TTC549 (cell line): ENCODE results near the gene IL3RA.
"Not testable (repeated sequence)": the region's sequence is repeated elsewhere in the genome, so short reads cannot be mapped to it uniquely, and the experiment has no call there.

Source experiments
- FAIRE-seq: peaks from 2 replicates; lab custom pipeline; 2012; peaks lifted over from hg19 to GRCh38; lab: Jason Lieb, UNC

IL3RA gene

DNA sequence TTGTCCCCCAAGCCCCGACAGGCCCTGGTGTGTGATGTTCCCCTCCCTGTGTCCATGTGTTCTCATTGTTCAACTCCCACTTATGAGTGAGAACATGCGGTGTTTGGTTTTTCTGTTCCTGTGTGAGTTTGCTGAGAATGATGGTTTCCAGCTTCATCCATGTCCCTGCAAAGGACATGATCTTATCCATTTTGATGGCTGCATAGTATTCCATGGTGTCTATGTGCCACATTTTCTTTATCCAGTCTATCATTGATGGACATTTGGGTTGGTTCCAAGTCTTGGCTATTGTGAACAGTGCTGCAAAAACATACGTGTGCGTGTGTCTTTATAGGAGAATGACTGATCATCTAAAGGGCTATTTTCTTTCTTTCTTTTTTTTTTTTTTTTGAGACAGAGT lies 4.2 kb upstream of the IL3RA start:
- FAIRE-seq, result not testable (repeated sequence)

DNA sequence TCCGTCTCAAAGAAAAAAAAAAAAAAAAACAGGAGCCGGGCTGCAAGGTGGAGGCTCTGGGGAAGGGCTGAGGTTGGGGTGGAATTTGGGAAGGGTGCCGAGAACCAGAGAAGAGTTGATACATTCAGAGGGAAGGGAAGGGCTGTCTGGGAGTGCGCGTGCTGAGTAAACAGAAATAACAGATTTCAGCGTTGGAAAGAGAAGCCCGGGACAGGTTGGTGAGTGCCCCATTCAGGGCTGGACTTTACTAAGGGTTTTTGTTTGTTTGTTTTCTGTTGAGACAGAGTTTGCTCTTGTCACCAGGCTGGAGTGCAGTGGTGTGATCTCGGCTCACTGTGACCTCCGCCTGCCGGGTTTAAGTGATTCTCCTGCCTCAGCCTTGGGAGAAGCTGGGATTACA lies 1.7 kb upstream of the IL3RA start:
- FAIRE-seq, result no peak

DNA sequence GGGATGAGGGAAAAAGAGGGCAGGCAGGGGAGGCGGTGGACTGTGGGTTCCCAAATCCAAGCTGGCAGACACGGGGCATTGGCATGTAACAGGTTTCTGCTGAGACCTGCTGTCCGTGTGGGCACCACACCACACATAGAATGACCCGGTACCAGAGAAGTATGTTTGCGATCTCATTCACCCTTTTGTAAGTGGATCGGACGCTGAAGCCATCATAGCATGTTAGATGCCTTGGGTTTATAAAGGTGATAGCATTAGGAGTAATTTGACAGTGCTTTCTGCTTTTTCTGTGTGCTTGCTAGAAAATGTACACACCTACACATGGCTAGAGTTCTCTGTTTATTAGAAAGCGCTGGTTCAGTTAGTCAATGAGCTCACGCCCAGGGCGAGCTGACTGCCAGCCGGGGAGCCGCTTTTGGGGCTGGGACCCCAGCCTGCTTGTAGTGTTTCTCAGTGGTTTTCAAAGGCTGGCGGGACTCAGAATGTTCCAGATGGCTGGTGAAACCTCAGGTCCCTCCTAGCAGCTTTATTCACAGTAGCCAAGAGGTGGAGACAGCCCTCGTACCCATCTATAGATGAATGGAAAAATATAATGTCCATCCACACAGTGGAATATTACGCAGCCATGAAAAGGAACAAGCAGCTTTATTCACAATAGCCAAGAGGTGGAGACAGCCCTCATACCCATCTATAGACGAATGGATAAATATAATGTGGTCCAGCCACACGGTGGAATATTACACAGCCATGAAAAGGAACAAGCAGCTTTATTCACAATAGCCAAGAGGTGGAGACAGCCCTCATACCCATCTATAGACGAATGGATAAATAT lies 579 bp downstream of the IL3RA start:
- no peak for FAIRE-seq

GRCh38 chrX:1341545-1342184 lies 5.1 kb downstream of the IL3RA start:
- FAIRE-seq, result no peak

GRCh38 chrX:1349606-1350005 lies 13.0 kb downstream of the IL3RA start:
- not testable (repeated sequence) for FAIRE-seq

- FAIRE-seq, result no peak
Observed at GRCh38 chrX:1351981-1352714, 15.6 kb downstream of the IL3RA start.

- no peak for FAIRE-seq
Observed at GRCh38 chrX:1354036-1355019, 17.7 kb downstream of the IL3RA start.

DNA sequence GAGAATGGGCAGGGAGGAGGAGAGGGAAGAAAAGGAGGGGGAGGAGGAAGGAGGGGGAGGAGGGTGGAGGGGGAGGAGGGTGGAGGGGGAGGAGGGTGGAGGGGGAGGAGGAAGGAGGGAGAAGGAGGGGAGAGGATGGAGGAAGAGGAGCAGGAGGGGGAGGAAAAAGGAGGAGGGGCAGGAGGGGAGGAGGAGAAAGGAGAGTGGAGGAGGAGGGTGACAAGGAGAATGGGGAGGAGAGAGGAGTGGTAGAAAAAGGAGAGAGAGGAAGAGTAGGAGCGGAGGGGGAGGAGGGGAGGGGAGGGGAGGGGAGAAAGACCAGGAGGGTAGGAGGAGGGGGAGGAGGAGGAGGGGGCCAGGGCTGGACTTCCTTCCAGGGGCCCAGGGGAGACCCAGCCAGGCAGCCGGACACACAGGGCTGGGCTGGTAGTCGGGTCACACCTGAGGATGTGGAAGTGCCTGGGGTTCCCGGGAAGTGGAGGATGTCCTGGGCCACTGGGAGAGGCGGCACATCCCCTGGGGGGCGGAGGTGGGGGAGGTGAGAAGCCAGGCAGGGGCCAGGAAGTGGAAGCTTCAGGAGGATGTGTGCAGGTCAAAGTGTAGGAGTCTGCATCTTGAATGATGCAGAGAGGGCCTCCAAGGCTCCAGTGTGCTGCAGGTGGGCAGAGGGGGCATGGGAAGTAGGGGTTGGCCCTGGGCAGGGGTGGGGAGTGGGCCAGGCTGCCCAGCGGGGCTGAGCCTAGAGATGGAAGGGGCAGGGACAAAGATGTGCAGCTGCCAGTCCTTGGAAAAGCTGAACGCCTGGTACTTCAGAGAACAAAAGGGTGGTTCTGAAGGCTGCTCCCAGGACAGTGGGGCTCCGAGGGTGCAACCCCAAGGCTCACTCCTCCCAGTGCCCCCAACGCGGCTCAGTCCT lies 18.8 kb downstream of the IL3RA start:
- no peak for FAIRE-seq

GRCh38 chrX:1357993-1358392 lies 21.4 kb downstream of the IL3RA start:
- FAIRE-seq, result no peak

- FAIRE-seq, result no peak
Observed at GRCh38 chrX:1358793-1359476, 22.4 kb downstream of the IL3RA start.

DNA sequence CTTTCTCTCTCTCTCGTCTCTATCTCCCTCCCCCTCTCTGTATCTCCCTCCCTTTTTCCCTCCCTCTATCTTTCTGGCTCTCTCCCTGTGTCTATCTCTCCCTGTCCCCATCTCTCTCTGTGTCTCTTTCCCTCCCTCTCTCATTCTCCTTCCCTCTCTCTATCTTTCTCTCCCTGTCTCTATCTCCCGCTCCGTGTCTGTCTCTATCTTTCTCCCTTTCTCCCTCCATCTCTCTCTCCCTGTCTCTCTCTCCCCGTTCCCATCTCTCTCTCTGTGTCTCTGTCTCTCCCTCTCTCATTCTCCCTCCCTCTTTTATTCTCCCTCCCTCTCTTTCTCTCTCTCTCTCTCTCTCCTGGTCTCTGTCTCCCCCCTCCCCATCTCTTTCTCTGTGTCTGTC lies 22.9 kb downstream of the IL3RA start:
- no peak for FAIRE-seq

GRCh38 chrX:1360171-1360570 lies 23.6 kb downstream of the IL3RA start:
- FAIRE-seq, result no peak

DNA sequence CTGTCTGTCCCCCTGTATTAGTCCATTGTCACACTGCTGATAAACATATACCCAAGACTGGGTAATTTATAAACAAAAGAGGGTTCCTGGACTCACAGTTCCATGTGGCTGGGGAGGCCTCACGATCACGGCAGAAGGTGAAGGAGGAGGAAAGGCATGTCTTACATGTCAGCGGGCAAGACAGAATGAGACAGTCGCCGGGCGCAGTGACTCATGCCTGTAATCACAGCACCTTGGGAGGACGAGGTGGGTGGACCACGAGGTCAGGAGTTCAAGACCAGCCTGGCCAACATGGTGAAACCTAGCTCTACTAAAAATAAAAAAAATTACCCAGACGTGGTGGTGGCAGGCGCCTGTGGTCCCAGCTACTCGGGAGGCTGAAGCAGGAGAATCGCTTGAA lies 24.7 kb downstream of the IL3RA start:
- no peak for FAIRE-seq

DNA sequence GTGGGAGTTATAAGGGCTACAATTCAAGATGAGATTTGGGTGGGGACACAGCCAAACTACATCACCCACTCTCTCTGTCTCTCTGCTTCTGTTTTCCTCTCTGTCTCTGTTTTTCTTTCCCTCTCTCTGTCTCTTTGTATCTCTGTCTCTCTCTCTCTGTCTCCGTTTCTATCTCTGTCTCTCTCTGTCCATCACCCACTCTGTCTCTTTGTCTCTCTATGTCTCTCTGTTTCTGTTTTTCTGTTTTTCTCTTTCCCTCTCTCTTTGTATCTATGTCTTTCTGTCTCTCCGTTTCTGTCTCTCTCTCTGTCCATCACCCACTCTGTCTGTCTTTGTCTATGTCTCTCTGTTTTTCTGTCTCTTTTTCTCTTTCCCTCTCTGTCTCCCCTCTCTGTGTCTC lies 25.3 kb downstream of the IL3RA start:
- no peak for FAIRE-seq

DNA sequence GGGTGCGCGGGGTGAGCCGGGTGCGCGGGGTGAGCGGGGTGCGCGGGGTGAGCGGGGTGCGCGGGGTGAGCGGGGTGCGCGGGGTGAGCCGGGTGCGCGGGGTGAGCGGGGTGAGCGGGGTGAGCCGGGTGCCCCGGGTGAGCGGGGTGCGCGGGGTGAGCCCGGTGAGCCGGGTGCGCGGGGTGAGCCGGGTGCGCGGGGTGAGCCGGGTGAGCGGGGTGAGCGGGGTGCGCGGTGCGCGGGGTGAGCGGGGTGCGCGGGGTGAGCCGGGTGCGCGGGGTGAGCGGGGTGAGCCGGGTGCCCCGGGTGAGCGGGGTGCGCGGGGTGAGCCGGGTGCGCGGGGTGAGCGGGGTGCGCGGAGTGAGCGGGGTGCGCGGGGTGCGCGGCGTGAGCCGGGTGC lies 29.8 kb downstream of the IL3RA start:
- FAIRE-seq, result not testable (repeated sequence)

GRCh38 chrX:1368385-1368698 lies 31.8 kb downstream of the IL3RA start:
- no peak for FAIRE-seq

DNA sequence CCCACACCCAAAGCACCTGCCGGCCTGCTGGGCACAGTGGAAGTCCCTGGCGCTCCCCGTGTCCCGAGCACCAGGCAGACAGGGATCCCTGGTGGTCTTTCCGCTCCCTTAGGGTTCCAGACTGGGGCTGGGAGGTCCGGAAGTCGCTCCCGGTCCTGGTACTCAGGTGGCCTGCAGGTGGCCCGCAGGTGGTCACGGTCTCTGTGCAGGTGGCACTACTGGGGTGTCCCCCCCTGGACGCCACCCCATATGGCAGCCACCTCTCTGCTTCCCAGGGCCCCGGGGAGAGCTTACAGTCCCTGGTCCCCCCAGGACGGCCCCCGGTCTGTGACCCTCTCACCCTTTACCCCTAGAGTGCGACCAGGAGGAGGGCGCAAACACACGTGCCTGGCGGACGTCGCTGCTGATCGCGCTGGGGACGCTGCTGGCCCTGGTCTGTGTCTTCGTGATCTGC lies 41.7 kb downstream of the IL3RA start:
- FAIRE-seq, result no peak

DNA sequence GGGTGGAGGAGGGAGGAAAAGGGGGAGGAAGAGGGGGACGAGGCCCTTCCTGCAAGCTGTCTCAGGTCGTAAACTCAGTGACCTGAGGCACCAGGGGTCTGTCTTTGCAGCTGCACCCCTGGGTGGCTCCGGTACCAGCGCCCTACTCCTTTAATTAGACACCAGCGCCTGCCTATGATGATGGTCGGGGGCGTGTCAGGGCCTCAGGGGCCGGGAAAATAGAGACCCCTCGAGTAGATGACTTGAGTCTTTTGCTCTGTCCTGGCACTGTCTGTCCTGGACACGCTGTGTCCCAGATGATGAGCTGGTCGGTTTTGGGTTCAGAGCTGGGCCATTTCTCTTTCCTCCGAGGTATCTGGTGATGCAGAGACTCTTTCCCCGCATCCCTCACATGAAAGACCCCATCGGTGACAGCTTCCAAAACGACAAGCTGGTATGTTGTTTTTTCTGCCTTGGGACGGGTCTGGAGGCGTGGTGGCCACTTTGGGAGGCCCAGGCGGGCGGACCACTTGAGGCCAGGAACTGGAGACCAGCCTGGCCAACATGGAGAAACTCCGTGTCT lies 44.2 kb downstream of the IL3RA start:
- no peak for FAIRE-seq

DNA sequence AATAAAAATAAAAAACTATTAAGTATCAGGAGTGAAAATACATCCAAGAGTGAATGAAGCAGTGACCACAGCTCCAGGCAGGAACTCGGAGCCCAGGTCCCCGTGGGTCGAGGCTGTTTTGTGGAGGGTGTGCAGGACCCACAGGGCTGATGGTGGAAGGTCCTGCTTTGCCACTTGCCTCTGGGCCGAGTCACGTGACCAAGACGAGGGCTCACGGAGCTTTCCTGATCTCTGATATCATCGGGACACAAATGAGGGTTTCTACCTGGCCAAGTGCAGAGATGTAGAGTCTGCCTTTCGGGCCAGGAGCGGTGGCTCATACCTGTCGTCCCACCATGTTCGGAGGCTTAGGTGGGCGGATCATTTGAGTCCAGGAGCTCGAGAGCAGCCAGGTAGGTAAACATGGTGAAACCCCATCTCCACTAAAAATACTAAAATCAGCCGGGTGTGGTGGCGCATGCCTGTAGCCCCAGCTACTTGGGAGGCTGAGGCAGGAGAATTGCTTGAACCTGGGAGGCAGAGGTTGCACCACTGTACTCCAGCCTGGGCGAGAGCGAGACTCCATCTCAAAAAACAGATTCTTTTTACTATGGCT lies 48.2 kb downstream of the IL3RA start:
- no peak for FAIRE-seq
